ENCODE measurements around the gene ILK.

Gene ILK

GRCh38 chr11:6656936-6657335 lies 53.4 kb downstream of the ILK start:
- no peak for DNase-seq (ENCODE audit: low spot score)

DNA sequence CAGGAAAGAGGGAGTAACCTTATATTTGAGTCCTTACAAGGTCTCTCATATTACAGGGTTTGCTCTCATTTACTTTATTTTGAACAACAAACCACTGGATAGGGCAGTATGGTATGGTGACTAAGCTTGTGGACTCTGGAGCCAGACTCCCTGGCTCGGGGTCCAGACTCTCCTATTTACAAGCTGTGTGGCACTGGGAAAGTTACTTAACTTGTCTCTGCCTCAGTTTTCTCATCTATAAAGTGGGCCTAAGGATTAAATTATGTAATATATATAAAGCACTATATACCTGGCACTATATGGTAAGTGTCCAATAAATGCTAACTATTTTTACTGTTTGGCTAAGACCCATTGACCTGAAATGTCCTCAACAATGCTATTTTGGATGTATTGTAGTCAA lies 53.8 kb downstream of the ILK start:
- no peak for DNase-seq (ENCODE audit: low spot score)

DNA sequence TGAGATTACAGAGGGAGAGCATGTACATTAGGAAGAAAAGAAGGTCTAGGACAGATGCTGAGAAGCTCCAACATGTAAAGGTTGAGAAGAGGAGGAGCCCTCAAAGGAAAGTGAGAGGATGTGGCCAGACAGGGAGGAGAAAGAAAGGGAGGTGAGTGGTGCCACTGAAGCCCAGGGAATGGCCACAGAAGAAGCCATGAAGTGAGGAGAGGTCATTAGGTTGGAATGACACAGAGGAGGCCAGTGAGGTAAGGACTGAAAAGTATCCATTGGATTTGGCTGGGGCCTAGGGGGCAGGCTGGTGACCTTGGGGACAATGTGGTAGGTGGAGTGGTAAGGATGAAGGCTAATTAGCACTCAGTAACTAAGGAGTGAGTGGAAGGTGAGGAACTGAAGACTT lies 55.1 kb downstream of the ILK start:
- no peak for DNase-seq (ENCODE audit: low spot score)
